Measurements from ENCODE around the gene CNTN4. TPM values are rescaled to one million over a fixed set of nuclear protein-coding genes. Genes with fewer than 3 reads are reported as not detected.
"Not testable (repeated sequence)": the region's sequence is repeated elsewhere in the genome, so short reads cannot be mapped to it uniquely, and the experiment has no call there.

Gene CNTN4
- total RNA-seq, 1 donor from 2014 or later = 3.2 TPM

- DNase-seq (no peak), ATAC-seq (peak; percentile 84)
- intact Hi-C loops (cut with micrococcal nuclease) = no loop called here
Measured at GRCh38 chr3:2484162-2485026, 385.7 kb downstream of the CNTN4 start.

- DNase-seq (no peak), ATAC-seq (no peak)
- intact Hi-C loops (cut with micrococcal nuclease) = no loop called here
Measured at GRCh38 chr3:2485027-2485375, 386.3 kb downstream of the CNTN4 start.

GRCh38 chr3:2495746-2496145 lies 397.1 kb downstream of the CNTN4 start:
- ATAC-seq (no peak), DNase-seq (no peak)
- intact Hi-C loops (cut with micrococcal nuclease) = no loop called here

GRCh38 chr3:2504912-2505311 lies 406.2 kb downstream of the CNTN4 start:
- DNase-seq (no peak), ATAC-seq (no peak)
- intact Hi-C loops (cut with micrococcal nuclease) = no loop called here

GRCh38 chr3:2506776-2507175 lies 408.1 kb downstream of the CNTN4 start:
- no peak for ATAC-seq
- DNase-seq = no peak
- intact Hi-C loops (cut with micrococcal nuclease) = no loop called here

GRCh38 chr3:2510591-2511145 lies 412.0 kb downstream of the CNTN4 start:
- intact Hi-C loops (cut with micrococcal nuclease) = no loop called here
- no peak for ATAC-seq
- DNase-seq = no peak

- no peak for ATAC-seq
- peak; percentile 46 for DNase-seq
- intact Hi-C loops (cut with micrococcal nuclease) = no loop called here
Measured at GRCh38 chr3:2511356-2511755, 412.7 kb downstream of the CNTN4 start.

GRCh38 chr3:2512881-2513280 lies 414.2 kb downstream of the CNTN4 start:
- DNase-seq (no peak), ATAC-seq (no peak)
- intact Hi-C loops (cut with micrococcal nuclease) = no loop called here

- intact Hi-C loops (cut with micrococcal nuclease) = no loop called here
- ATAC-seq = no peak
- DNase-seq = no peak
Measured at GRCh38 chr3:2513986-2514385, 415.3 kb downstream of the CNTN4 start.

GRCh38 chr3:2516762-2517441 lies 418.2 kb downstream of the CNTN4 start:
- ATAC-seq = no peak
- DNase-seq = no peak
- intact Hi-C loops (cut with micrococcal nuclease) = no loop called here

- ATAC-seq (no peak), DNase-seq (no peak)
- intact Hi-C loops (cut with micrococcal nuclease) = no loop called here
Measured at GRCh38 chr3:2517500-2518172, 419.0 kb downstream of the CNTN4 start.

GRCh38 chr3:2523281-2523836 lies 424.7 kb downstream of the CNTN4 start:
- no peak for DNase-seq
- intact Hi-C loops (cut with micrococcal nuclease) = no loop called here
- no peak for ATAC-seq

- DNase-seq (no peak), ATAC-seq (no peak)
- intact Hi-C loops (cut with micrococcal nuclease) = no loop called here
Measured at GRCh38 chr3:2525968-2526367, 427.3 kb downstream of the CNTN4 start.

- intact Hi-C loops (cut with micrococcal nuclease) = no loop called here
- ATAC-seq (no peak), DNase-seq (no peak)
Measured at GRCh38 chr3:2526926-2527325, 428.3 kb downstream of the CNTN4 start.

GRCh38 chr3:2527328-2527727 lies 428.7 kb downstream of the CNTN4 start:
- ATAC-seq; DNase-seq; intact Hi-C loops (cut with micrococcal nuclease): not testable (repeated sequence)

GRCh38 chr3:2534767-2535166 lies 436.1 kb downstream of the CNTN4 start:
- DNase-seq; ATAC-seq; intact Hi-C loops (cut with micrococcal nuclease): not testable (repeated sequence)

- intact Hi-C loops (cut with micrococcal nuclease) = no loop called here
- DNase-seq (no peak), ATAC-seq (no peak)
Measured at GRCh38 chr3:2535206-2535605, 436.5 kb downstream of the CNTN4 start.

GRCh38 chr3:2536575-2536974 lies 437.9 kb downstream of the CNTN4 start:
- ATAC-seq (no peak), DNase-seq (no peak)
- intact Hi-C loops (cut with micrococcal nuclease) = no loop called here

GRCh38 chr3:2540115-2540514 lies 441.4 kb downstream of the CNTN4 start:
- ATAC-seq (no peak), DNase-seq (no peak)
- intact Hi-C loops (cut with micrococcal nuclease) = no loop called here

GRCh38 chr3:2543247-2543646 lies 444.6 kb downstream of the CNTN4 start:
- intact Hi-C loops (cut with micrococcal nuclease) = no loop called here
- no peak for DNase-seq
- no peak for ATAC-seq
